Fibroblast of upper back skin (primary cell): ENCODE measurements around the gene CDCA5.
A peak's percentile ranks its signal among the peaks of the same experiment; 100 is the strongest.

Source experiments
- DNase-seq: peaks from one replicate; pipeline ENCODE4 v3.0.0-alpha.2; 2013

The CDCA5 gene

GRCh38 chr11:65040847-65041622 lies 42.8 kb downstream of the CDCA5 start, which contains the start of gene SAC3D1:
Gene SAC3D1 (plus strand): TSS chr11:65041210. CDS start chr11:65041293, 83 bp downstream.
- DNase-seq, result peak; percentile 92

GRCh38 chr11:65040520-65040846 lies 43.4 kb downstream of the CDCA5 start:
- no peak for DNase-seq

GRCh38 chr11:65036931-65037330 lies 46.9 kb downstream of the CDCA5 start:
- DNase-seq, result no peak

- DNase-seq, result no peak
Measured at GRCh38 chr11:65035579-65035978, 48.3 kb downstream of the CDCA5 start.

GRCh38 chr11:65034423-65034822 lies 49.4 kb downstream of the CDCA5 start:
- DNase-seq, result no peak

GRCh38 chr11:65032216-65032615 lies 51.6 kb downstream of the CDCA5 start:
- no peak for DNase-seq
